HepG2 (cell line): ENCODE results near the gene IGF2BP3. TPM values are rescaled to one million over a fixed set of nuclear protein-coding genes. Genes with fewer than 3 reads are reported as not detected.
A peak's percentile ranks its signal among the peaks of the same experiment; 100 is the strongest.

ENCODE experiments used
- ASH2L ChIP-seq: fragments of 300-600, 200-600 bp; sonication (generic); IDR thresholded peaks from 2 replicates; pipeline ENCODE4 v1.7.0; 2017; ENCODE audit warnings: low read depth, mild to moderate bottlenecking, moderate library complexity, mixed read lengths, low read length; ENCODE audit not compliant: insufficient read length
- HOXA5 ChIP-seq: sonication (generic); formaldehyde crosslinking; IDR thresholded peaks from 2 replicates; pipeline ENCODE4 v1.4.0; 2020; ENCODE audit warnings: missing genetic modification reagents
- KDM5A ChIP-seq: fragments of 200-600 bp; sonication (generic); IDR thresholded peaks from 2 replicates; pipeline ENCODE4 v1.7.0; 2018; ENCODE audit warnings: antibody characterized with exemption, mild to moderate bottlenecking, low read length, borderline replicate concordance
- NR2C2 ChIP-seq: sonication (generic); formaldehyde crosslinking; IDR thresholded peaks from 2 replicates; pipeline ENCODE4 v1.4.0; 2020; ENCODE audit warnings: missing genetic modification reagents, mild to moderate bottlenecking, moderate library complexity, borderline replicate concordance
- SPEN ChIP-seq: sonication (generic); formaldehyde crosslinking; IDR thresholded peaks from 2 replicates; pipeline ENCODE4 v1.5.1; 2020; ENCODE audit warnings: low read depth, mild to moderate bottlenecking, missing genetic modification reagents
- ZBTB4 ChIP-seq: sonication (generic); formaldehyde crosslinking; IDR thresholded peaks from 2 replicates; pipeline ENCODE4 v1.4.0; 2020; ENCODE audit warnings: missing genetic modification reagents, mild to moderate bottlenecking, borderline replicate concordance
- ZC3H13 ChIP-seq: sonication (generic); formaldehyde crosslinking; IDR thresholded peaks from 2 replicates; pipeline ENCODE4 v1.8.1; 2023; ENCODE audit warnings: mild to moderate bottlenecking, missing genetic modification reagents, moderate library complexity
- ZFP90 ChIP-seq: sonication (generic); formaldehyde crosslinking; IDR thresholded peaks from 2 replicates; pipeline ENCODE4 v1.8.0; 2022; ENCODE audit warnings: missing genetic modification reagents, mild to moderate bottlenecking, inconsistent platforms, borderline replicate concordance
- ZFYVE20 ChIP-seq: sonication (generic); formaldehyde crosslinking; IDR thresholded peaks from 2 replicates; pipeline ENCODE4 v1.8.0; 2023; ENCODE audit warnings: low read depth, mild to moderate bottlenecking, moderate library complexity, missing genetic modification reagents, borderline replicate concordance
- ZNF556 ChIP-seq: sonication (generic); formaldehyde crosslinking; IDR thresholded peaks from 2 replicates; pipeline ENCODE4 v1.4.0; 2020; ENCODE audit warnings: mild to moderate bottlenecking, missing genetic modification reagents, borderline replicate concordance
- ZNF687 ChIP-seq: sonication (generic); formaldehyde crosslinking; IDR thresholded peaks from 2 replicates; pipeline ENCODE4 v1.5.1; 2020; ENCODE audit warnings: mild to moderate bottlenecking, missing genetic modification reagents, moderate library complexity
- ZNF776 ChIP-seq: sonication (generic); formaldehyde crosslinking; IDR thresholded peaks from 2 replicates; pipeline ENCODE4 v1.4.0; 2020; ENCODE audit warnings: mild to moderate bottlenecking, missing genetic modification reagents
- ZNF850 ChIP-seq: sonication (generic); formaldehyde crosslinking; conservative IDR thresholded peaks from 2 replicates; pipeline ENCODE4 v1.9.0; 2021; ENCODE audit warnings: mild to moderate bottlenecking, missing genetic modification reagents
- ZSCAN25 ChIP-seq: sonication (generic); formaldehyde crosslinking; IDR thresholded peaks from 2 replicates; pipeline ENCODE4 v1.8.0; 2022; ENCODE audit warnings: mild to moderate bottlenecking, missing genetic modification reagents
- polyA plus RNA-seq, 8 experiments: library from polyadenylated mRNA; depleted of rRNA in 3 of 8; stranded (reverse) in 7 of 8; unstranded in 1 of 8; fragments of >200 nt; fragmentation: Illumina TruSeq in 4 of 8; extraction: Trizol in 4 of 8; gene quantifications; 2 replicates each; pipeline versions ENCODE4 v1.2.1 to v1.2.3, GENCODE V29; 2011 to 2016; ENCODE audit warnings: low read depth in 4 of 8, missing spikeins in 1 of 8, mixed read lengths in 1 of 8; ENCODE audit not compliant: insufficient read depth in 1 of 8
- total RNA-seq, 5 experiments: library from RNA; depleted of rRNA; stranded (reverse); fragments of >200 nt; fragmentation: Illumina TruSeq; extraction: Trizol; gene quantifications; 2 replicates each; pipeline ENCODE4 v1.2.3, GENCODE V29; 2016; ENCODE audit warnings: low read depth in 1 of 5
- TF ChIP-seq, protein P1 (sequence below): sonication (generic); formaldehyde crosslinking; IDR thresholded peaks from 2 replicates; pipeline ENCODE4 v1.4.0; 2020; ENCODE audit warnings: missing genetic modification reagents
- TF ChIP-seq, protein P2 (sequence below): sonication (generic); formaldehyde crosslinking; IDR thresholded peaks from 2 replicates; pipeline ENCODE4 v1.4.0; 2020; ENCODE audit warnings: low read depth, mild to moderate bottlenecking, missing genetic modification reagents

IGF2BP3 gene
- total and polyA plus RNA-seq, 2 of the 13 experiments (the other 11 are each of a cell fraction or from before 2014, with no cell fraction given) = 37.7 to 39.5 TPM

DNA sequence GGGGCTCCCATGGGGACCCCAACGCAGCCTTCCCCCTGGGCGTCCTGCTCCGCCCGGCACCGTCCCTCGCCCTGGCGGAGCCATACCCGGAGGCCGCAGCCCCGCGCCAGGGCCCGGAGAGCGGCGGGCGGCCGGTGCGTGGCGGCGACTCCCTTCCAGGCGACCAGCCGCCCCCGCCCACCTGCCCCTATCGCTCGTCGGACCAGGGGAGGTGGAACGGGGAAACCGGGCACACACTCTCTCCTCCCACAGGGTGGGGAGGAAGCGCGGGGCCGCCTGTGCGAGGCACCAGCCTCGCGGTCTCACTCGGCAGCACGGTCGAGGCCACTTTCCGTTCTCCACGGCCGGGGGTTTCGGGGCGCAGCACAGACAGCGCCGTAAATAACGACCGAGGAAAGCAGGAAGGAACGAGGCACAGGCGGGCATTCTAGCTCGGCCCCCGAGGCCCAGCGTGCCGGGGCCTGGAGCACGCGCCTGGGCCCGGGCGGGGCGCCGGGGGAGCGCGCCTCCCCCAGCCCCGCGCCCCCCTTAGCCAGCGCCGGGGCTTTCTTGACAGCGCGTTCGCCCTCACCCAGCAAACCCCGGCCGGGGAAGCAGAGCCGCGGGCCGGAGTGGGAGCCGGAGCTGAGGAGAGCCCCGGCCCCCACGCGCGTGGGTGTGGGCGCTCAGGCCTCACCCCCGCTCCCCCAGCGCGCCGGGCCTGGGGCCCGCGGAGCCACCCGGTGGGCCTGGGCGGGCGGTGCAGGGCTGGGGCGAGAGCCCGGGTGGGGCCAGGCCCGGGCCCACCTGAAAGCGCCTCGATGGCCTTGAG lies 936 bp downstream of the IGF2BP3 start (continued):
- no peak for TF ChIP-seq ZNF556 (CRISPR knock-in tag)
- TF ChIP-seq ZC3H13 (CRISPR knock-in tag) = peak; percentile 84
- peak; percentile 54; the same call in 1 of the 2 replicates for TF ChIP-seq ZNF776 (CRISPR knock-in tag)
- TF ChIP-seq, protein P1, sequence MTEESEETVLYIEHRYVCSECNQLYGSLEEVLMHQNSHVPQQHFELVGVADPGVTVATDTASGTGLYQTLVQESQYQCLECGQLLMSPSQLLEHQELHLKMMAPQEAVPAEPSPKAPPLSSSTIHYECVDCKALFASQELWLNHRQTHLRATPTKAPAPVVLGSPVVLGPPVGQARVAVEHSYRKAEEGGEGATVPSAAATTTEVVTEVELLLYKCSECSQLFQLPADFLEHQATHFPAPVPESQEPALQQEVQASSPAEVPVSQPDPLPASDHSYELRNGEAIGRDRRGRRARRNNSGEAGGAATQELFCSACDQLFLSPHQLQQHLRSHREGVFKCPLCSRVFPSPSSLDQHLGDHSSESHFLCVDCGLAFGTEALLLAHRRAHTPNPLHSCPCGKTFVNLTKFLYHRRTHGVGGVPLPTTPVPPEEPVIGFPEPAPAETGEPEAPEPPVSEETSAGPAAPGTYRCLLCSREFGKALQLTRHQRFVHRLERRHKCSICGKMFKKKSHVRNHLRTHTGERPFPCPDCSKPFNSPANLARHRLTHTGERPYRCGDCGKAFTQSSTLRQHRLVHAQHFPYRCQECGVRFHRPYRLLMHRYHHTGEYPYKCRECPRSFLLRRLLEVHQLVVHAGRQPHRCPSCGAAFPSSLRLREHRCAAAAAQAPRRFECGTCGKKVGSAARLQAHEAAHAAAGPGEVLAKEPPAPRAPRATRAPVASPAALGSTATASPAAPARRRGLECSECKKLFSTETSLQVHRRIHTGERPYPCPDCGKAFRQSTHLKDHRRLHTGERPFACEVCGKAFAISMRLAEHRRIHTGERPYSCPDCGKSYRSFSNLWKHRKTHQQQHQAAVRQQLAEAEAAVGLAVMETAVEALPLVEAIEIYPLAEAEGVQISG = peak; percentile 20; the same call in 1 of the 2 replicates
- peak; percentile 14; the same call in 1 of the 2 replicates for TF ChIP-seq SPEN (CRISPR knock-in tag)
- peak; percentile 10; the same call in 1 of the 2 replicates for TF ChIP-seq HOXA5
- peak; percentile 65; the same call in 1 of the 2 replicates for TF ChIP-seq ZSCAN25 (CRISPR knock-in tag)
- peak; percentile 4; the same call in 1 of the 2 replicates for TF ChIP-seq ZFP90
- TF ChIP-seq ZBTB4 = peak; percentile 57; the same call in 1 of the 2 replicates
- TF ChIP-seq ASH2L = peak; percentile 44
- TF ChIP-seq ZNF850 (CRISPR knock-in tag) = no peak; the same call in 1 of the 2 replicates
- TF ChIP-seq ZFYVE20 (CRISPR knock-in tag) = 0 out of 2 replicates have a peak, but pooled peaks have one; percentile 53
- TF ChIP-seq, protein P2, sequence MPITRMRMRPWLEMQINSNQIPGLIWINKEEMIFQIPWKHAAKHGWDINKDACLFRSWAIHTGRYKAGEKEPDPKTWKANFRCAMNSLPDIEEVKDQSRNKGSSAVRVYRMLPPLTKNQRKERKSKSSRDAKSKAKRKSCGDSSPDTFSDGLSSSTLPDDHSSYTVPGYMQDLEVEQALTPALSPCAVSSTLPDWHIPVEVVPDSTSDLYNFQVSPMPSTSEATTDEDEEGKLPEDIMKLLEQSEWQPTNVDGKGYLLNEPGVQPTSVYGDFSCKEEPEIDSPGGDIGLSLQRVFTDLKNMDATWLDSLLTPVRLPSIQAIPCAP (CRISPR knock-in tag) = no peak
- peak; percentile 42; the same call in 1 of the 2 replicates for TF ChIP-seq KDM5A
- TF ChIP-seq ZNF687 (CRISPR knock-in tag) = peak; percentile 59
- 0 out of 2 replicates have a peak, but pooled peaks have one; percentile 17 for TF ChIP-seq NR2C2 (CRISPR knock-in tag)
